NCI-H2107 (cell line): ENCODE data around the gene SUPT6H.
A peak's percentile ranks its signal among the peaks of the same experiment; 100 is the strongest.

ENCODE experiments used
- DNase-seq: peaks from one replicate; lab custom pipeline; 2025; lab: John Stamatoyannopoulos, UW

Gene SUPT6H

GRCh38 chr17:28737770-28738679 is 76.0 kb downstream of the SUPT6H start:
- no peak for DNase-seq

DNA sequence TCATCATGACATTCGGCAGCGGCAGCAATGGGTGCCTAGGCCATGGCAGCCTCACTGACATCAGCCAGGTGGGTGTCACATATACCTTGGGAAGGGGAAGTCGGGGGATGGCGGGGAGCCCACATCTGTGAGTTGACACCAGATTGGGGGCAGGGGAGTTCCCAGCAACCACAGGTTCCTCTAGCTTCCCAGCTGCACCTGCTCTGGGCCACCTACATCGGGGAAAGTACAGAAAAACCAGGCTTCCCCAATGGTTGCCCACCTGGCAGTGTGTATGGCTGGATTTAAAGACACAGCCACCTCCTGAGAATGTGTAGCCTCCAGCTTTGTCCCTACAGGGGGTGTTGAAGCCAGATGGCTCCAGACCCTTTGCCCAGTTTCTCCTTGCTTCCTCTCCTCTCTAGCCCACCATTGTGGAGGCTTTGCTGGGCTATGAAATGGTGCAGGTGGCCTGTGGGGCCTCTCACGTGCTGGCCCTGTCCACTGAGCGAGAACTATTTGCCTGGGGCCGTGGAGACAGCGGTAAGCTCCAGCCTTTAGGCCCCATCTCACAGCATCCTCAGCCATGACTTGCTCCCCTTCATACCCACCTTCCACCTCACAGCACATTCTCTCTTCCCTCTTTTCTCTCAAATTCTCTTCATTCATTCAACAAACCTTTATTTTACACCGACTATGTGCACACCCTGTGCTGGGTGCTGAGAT is 76.8 kb downstream of the SUPT6H start:
- no peak for DNase-seq

DNA sequence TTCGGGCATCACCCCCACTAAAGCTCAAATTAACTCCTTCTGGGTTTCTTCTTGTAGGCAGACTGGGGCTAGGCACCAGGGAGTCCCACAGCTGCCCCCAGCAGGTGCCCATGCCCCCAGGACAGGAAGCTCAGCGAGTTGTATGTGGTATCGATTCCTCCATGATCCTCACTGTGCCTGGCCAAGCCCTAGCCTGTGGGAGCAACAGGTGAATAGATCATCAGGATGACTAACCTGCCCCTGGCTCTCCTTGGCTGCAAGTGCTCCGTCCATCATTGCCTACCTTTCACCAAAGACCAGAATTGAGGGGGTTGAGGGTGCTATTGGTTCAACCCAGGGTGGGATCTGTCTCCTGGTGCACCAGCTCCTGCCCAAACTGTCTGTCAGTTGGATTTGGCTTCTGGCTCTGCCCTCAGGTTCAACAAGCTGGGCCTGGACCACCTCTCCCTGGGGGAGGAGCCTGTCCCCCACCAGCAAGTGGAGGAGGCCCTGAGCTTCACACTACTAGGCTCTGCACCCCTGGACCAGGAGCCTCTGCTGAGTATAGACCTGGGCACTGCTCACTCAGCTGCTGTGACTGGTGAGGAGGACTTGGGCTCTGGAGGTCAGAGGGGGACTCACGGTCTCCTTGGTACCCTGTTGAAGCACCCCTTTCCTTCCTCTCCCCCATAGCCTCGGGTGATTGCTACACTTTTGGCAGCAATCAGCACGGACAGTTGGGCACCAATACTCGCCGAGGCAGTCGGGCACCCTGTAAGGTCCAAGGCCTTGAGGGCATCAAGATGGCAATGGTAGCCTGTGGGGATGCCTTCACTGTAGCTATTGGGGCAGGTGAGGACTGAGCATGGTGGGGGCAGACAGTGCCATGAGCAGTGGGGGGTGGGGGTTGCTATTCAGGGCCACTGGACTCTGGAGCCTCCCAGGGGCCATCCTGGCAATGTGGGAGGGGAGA is 78.7 kb downstream of the SUPT6H start:
- DNase-seq = no peak

DNA sequence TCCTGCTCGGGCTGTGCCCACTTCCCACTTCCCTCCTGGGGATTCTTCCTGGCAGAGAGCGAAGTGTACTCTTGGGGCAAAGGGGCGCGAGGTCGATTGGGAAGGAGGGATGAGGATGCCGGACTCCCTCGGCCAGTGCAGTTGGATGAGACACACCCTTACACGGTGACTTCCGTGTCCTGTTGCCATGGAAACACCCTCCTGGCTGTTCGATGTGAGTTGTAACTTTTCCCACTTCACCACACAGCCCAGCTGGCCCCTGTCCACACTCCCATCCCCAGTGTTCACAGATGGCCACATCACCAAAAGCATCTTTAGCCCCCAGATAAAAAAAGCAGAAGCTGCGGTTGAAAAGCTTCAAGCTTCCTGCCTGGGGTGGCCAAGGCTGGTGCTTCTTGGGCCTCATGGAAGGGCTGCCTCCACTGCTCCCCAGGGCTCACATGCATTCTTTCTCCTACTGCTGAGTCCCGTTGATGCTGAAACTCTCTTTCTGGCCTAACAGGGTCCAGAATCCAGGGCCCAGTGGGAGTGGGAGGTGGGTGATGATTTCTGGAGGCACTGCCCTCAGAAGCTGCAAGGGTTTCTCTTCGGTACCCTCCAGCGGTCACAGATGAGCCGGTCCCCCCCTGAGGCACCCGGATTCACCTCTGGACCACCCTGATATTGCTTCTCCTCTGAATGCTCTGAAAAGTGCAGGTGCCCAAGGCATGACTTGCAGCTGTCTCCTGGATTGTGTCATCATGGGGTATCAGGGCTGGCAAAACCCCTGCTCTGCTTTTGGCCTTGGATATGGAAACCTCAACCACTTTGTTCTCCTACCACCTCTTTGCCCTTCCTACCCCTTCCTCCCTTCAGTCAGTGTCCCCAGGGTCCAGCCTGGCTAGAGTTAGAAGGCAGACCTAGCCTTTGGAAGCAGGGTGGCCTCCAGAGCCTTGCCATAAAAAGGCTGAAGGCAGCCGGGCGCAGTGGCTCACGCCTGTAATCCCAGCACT is 79.6 kb downstream of the SUPT6H start:
- no peak for DNase-seq

- DNase-seq = peak; percentile 70
Observed at GRCh38 chr17:28743243-28744103, 81.5 kb downstream of the SUPT6H start, which contains the start of gene TRAF4. Gene TRAF4, plus strand, starts transcription at chr17:28744011. Its CDS starts 102 bp downstream, at chr17:28744113.

DNA sequence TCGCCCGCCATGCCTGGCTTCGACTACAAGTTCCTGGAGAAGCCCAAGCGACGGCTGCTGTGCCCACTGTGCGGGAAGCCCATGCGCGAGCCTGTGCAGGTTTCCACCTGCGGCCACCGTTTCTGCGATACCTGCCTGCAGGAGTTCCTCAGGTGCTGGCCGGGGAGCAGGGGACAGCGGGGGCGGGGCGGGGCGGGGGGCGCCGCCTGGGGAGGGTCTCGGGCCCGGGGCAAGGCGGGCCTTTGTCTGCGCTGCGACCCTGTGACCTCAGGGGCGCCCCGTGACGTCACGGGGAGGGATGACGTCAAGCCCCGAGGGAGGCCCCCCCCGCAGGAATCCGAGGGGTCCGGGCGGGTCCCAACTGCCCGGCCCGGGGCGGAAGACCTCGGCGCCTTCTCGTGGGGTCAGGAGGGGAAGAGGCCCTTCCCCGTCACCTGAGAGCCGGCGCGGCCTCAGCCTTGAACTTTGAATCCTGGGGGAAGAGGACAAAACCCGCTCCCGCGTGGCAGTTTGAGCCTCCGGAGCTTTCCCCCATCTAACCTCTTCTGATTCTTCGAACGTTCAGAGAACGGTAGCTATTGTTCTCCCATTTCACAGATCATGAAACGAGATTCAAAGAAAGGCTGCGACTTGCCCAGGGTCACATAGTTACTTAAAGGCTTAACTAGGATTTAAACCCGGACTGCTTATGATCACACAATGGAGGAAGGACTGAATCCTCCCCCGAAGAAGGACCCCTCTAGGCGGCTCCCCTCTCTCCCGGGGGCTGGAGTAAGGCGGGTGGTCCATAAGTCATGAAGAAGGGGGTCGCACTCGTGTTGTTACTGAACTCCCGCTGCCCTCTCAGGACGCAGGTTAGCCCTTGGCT is 82.3 kb downstream of the SUPT6H start:
- DNase-seq = no peak

DNA sequence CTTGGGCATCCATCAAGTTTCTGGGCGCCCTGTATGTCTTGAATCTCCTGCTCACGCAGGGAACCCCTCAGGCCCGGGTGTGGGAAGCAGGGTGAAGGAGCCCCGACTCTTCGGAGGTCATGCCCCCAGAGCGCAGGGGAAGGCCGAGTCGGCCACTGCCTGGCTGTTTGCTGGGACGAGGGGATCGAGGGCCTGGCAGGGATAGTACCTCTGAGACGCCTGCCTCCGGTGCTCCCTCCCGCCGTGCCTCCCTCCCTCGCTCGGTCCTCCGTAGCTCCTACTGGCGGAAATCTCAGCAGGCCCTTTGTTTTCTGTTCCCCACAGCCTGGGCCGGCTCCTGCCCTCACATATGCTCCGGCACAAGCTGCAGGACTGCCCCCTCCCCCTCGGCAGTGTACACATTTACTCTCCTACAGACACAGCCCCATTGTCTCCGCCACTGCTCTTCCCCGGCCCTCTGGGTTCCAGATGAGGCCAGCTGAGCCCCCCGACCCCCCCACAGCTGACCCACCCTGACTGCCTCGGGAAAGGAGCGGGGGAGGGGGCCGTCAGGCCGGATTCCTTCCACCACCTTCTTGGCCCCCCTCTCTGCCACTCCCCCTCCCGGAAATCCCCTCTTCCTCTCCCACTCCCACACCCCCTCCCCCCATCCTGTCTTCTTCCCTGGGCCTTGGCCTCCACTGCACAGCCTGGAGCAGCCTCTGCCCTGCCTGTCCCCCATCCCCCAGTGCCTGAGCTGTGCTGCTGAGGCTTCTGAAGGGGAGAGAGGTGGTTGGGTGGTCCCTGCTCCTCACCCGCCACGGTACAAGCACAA is 83.2 kb downstream of the SUPT6H start:
- DNase-seq = peak; percentile 21

DNA sequence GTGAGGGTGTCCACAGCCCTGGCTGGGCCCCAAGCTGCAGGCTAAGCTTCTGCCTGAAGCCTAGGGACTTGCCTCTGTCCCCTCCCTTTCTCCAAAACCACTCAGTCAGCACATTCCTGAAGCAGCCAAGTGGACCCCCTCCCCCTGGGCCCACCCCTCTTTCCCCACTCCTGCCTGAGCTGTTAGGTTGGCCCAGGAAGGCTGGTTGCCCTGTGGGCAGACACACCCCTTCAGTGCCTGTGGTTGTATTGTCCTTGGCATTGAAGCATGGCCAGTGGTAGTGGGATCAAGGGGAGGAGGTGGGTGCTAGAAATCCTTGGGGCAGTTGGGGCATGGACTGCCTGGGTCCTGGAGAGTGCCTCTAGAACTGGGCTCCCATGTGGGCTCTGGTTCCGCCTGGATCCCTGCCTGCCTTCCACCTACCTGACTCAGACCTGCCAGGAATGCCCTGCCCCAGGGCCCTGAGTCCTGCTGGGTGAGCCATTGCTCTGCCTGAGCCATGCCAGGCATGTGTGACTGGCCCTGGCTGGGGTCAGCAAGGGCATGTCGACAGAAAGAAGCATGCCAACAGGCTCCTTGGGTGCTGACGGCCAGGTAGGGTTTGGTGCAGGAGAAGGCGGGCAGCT is 83.9 kb downstream of the SUPT6H start:
- no peak for DNase-seq

DNA sequence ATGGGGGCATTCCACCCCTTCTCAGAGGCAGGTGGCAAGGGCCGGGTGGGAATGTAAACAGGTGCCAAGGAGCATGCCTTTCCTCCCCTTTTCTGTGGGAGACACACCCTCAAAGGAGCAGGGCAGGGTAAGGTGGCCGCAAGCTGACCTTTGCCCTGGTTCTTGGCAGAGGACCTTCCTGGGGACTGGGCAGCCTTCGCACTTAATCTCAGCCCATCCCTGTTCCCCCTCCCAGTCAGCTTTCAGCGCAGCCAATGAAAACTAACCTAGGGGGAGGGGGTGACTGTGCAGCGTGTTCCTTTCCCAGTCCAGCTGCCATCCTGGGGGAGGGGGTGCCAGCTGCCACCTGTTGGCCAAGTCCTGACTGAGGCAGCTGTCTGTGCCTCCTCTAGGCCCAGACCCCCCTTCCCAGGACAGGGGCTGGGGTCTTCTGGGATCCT is 84.6 kb downstream of the SUPT6H start:
- DNase-seq = no peak

DNA sequence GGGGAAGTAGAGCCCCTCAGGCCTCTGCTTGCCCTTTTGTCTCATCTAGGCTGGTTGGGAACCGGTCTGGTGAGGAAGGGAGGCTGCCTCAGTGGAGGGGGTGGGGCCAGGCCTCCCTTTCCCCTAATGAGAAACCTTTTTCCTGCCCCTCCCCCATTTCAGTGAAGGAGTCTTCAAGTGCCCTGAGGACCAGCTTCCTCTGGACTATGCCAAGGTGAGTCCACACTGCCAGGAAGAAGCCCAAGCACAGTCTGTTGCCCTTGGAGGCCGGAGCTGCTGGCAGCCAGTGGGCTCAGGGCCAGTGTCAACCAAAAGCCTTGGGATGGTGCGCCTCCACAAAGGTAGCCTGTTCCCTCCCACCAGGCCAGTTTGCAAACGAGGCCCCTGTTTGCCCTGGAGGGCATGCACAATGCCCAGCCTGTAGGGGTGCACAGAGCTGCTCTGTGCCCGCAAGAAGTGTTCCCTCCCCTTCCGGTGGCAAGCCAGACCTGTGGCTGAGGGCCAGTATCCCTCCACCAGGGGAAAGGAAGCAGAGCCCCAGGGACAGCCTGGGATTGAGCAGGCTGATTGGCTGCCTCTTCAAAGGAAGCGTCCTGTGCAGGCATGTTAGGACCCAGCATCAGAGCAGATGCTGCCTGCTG is 85.2 kb downstream of the SUPT6H start:
- no peak for DNase-seq

GRCh38 chr17:28747801-28748750 is 86.1 kb downstream of the SUPT6H start:
- no peak for DNase-seq

- no peak for DNase-seq
Observed at GRCh38 chr17:28748852-28749515, 87.0 kb downstream of the SUPT6H start.

DNA sequence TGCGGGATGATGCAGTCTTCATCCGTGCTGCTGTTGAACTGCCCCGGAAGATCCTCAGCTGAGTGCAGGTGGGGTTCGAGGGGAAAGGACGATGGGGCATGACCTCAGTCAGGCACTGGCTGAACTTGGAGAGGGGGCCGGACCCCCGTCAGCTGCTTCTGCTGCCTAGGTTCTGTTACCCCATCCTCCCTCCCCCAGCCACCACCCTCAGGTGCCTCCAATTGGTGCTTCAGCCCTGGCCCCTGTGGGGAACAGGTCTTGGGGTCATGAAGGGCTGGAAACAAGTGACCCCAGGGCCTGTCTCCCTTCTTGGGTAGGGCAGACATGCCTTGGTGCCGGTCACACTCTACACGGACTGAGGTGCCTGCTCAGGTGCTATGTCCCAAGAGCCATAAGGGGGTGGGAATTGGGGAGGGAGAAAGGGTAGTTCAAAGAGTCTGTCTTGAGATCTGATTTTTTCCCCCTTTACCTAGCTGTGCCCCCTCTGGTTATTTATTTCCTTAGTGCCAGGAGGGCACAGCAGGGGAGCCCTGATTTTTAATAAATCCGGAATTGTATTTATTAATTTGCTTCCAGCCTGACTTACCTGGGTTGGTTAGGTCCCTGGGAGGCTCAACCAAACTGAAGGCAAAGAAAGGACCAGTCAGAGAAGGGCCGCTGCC is 87.6 kb downstream of the SUPT6H start:
- DNase-seq = no peak

DNA sequence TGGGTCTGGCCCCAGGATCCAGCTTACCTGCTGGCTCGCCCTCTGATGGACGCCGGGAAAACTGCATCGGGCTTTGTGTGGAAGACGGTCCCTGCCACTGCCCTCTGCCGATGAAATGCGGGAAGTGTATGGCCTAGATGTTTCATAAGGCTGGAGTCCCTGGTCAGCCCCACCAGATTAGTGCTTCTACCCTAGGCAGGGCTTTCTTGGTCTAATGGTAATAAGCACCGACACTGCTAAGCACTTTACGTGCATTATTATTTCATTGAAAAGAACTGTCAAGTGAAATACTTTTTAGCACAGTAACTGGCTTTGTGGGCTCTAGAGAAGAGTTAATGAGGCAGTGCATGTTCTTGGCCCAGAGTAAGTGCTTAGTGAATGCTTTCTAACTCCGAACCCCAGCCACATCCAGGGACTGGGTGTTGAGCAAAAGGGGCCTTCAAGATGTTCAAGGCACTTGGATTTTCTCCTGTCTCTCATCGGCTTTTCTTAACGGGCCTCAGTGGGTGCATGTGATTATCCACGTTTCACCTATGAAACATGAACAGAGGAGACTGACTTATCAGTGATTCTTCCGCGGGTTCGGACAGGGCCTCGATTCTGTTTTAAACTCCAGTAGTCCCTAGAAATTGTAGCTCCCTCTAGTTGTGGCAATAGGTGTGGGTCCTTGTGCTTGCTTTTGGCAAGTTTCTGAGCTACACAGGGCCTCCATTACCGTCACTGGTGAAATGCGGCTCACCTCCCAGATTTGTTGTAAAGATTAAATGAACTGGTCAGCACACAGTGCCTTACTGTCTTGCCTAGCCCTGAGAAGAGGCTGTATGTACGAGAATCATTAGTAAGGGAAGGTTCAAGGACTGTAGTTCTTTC is 88.4 kb downstream of the SUPT6H start:
- DNase-seq = peak; percentile 87
